GM12873 (cell line): Measurements from ENCODE around the gene SLC8A1.

Experiments
- CTCF ChIP-seq: IDR thresholded peaks from 2 replicates; pipeline ENCODE4 v1.5.1; 2012; ENCODE audit warnings: low read depth, mild to moderate bottlenecking, moderate library complexity, low read length, control low read depth; ENCODE audit not compliant: insufficient read depth; ENCODE audit errors: missing control alignments

Gene SLC8A1

GRCh38 chr2:40471866-40472265 lies 20.0 kb upstream of the SLC8A1 start:
- TF ChIP-seq CTCF: no peak

- no peak for TF ChIP-seq CTCF
Observed at GRCh38 chr2:40470822-40471813, 19.2 kb upstream of the SLC8A1 start.

- TF ChIP-seq CTCF: no peak
Observed at GRCh38 chr2:40466935-40467572, 15.2 kb upstream of the SLC8A1 start.

GRCh38 chr2:40466332-40466906 lies 14.5 kb upstream of the SLC8A1 start:
- no peak for TF ChIP-seq CTCF

- no peak for TF ChIP-seq CTCF
Observed at GRCh38 chr2:40463112-40463511, 11.2 kb upstream of the SLC8A1 start.

GRCh38 chr2:40458271-40458794 lies 6.4 kb upstream of the SLC8A1 start:
- no peak for TF ChIP-seq CTCF

GRCh38 chr2:40457837-40458236 lies 5.9 kb upstream of the SLC8A1 start:
- no peak for TF ChIP-seq CTCF
